HUES64 (cell line): ENCODE measurements around the gene COX10.

Experiments used
- H3K27ac ChIP-seq: 2 replicates; pipeline ENCODE4 v1.7.0; 2013; ENCODE audit warnings: low read depth, low read length, inconsistent platforms
- H3K27me3 ChIP-seq: 2 replicates; pipeline ENCODE4 v1.6.1; 2013; ENCODE audit warnings: mild to moderate bottlenecking, low read length; ENCODE audit not compliant: insufficient read depth
- H3K36me3 ChIP-seq: 2 replicates; pipeline ENCODE4 v1.6.1; 2013; ENCODE audit warnings: mild to moderate bottlenecking, low read length; ENCODE audit not compliant: insufficient read depth
- H3K4me1 ChIP-seq: 2 replicates; pipeline ENCODE4 v1.6.1; 2013; ENCODE audit warnings: mild to moderate bottlenecking, low read length, moderate library complexity; ENCODE audit not compliant: insufficient read depth
- H3K4me3 ChIP-seq: 2 replicates; pipeline ENCODE4 v1.5.1; 2013; ENCODE audit warnings: mild to moderate bottlenecking, low read length, moderate library complexity
- H3K9ac ChIP-seq: 2 replicates; pipeline ENCODE4 v1.6.1; 2013; ENCODE audit warnings: mild to moderate bottlenecking, low read depth, low read length
- H3K9me3 ChIP-seq: 2 replicates; pipeline ENCODE4 v1.6.1; 2013; ENCODE audit warnings: low read depth, low read length; ENCODE audit not compliant: insufficient read depth
- WGBS: fragments of 150-250, 120-280 bp; methylation state at CpG from one replicate; pipeline ENCODE4 v1.1.7; 2013; ENCODE audit warnings: missing lambda C conversion rate; 5-methylcytosine and 5-hydroxymethylcytosine counted together

The COX10 gene

DNA sequence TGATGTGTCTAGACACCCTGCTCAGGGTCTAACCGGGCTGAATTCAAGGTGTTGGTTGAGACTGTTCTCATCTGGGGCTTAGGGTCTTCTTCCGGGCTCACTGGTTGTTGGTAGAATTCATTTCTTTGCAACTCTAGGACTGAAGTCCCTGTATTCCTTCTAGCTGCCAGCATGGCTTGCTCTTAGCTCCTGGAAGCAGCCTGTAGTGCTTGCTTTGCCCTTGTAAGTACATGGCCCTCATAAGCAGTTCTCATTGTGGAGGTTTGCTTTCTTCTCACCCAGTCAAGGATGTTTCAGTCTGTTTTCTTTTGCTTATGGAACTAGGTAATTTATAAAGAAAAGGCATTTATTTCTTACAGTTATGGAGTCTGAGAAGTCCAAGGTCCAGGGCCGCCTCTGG, 26.3 kb downstream of the COX10 start:
- H3K36me3 ChIP-seq = no peaks in the 10 kb centered on the region
- H3K9me3 ChIP-seq = no peaks in the 10 kb centered on the region
- no peak overlapping the region for H3K9ac ChIP-seq
- 96% methylated on average over 3 of the region's 3 CpGs for WGBS
- peaks cover 13% of the 10 kb centered on the region for H3K4me1 ChIP-seq
- no peaks in the 10 kb centered on the region for H3K27me3 ChIP-seq
- no peak overlapping the region for H3K4me3 ChIP-seq
- H3K27ac ChIP-seq = no peak overlapping the region

DNA sequence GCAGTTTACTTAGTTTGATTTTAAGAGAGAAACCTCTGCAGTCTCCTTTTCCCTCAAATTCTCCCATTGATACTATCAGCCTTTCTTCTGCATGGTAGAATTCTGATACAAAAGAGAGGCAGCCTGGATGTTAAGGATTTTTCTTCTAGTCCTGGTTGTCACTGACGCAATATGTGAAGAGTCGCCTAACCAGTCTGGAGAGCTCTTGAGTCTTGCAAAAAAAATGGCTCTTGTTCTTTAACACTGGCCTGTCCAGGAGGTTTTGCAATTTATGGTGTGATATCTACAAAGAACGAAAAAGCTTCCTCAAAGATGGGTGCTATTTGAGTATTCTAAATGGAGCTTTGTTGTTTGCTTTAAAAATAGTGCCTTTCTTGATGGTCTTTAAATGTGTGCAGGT, 28.9 kb downstream of the COX10 start:
- no peak overlapping the region for H3K9ac ChIP-seq
- H3K4me3 ChIP-seq = no peak overlapping the region
- H3K4me1 ChIP-seq = peaks cover 13% of the 10 kb centered on the region
- H3K27ac ChIP-seq = no peak overlapping the region
- no peaks in the 10 kb centered on the region for H3K9me3 ChIP-seq
- no peaks in the 10 kb centered on the region for H3K27me3 ChIP-seq
- WGBS = 91% methylated on average over 3 of the region's 3 CpGs
- H3K36me3 ChIP-seq = peaks cover 13% of the 10 kb centered on the region

DNA sequence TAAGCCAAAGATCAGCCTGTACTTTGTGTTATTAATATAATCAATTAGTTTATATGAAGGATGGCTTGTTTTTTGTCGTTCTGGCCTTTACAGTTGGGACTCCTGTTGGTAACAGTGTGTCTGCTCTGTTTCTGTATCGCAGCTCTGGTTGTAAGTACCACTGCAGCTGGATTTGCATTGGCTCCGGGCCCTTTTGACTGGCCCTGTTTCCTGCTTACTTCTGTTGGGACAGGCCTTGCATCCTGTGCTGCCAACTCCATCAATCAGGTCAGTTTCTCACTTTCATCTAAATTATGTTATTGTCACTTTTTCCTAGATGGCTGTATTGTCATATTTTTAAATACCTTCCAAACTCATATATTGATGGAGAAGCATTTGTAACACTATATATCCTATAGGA, 32.7 kb downstream of the COX10 start:
- WGBS = 93% methylated on average over 3 of the region's 3 CpGs

DNA sequence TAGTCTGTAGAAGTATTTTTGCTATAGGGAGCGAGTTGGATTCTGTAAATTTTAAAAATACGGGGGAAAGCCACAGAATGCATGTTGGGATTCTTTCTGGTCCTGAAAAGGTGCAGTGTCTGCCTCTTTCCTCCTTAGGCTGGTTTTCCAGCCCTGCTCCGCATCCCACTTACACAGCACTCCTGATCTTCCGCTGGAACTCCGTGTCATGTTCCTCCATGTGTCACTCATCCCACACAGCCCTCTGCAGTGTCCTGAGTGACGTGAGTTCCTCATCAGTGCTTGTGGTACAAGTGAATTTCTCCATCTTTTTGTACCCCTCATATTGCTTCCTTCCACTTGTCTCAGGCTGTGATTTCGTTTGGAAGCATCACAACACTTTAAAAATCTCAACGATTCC, 34.5 kb downstream of the COX10 start:
- H3K27me3 ChIP-seq = no peaks in the 10 kb centered on the region
- no peak overlapping the region for H3K27ac ChIP-seq
- H3K9ac ChIP-seq = no peak overlapping the region
- H3K4me1 ChIP-seq = no peaks in the 10 kb centered on the region
- H3K36me3 ChIP-seq = peaks cover 21% of the 10 kb centered on the region
- H3K4me3 ChIP-seq = no peak overlapping the region
- 94% methylated on average over 7 of the region's 8 CpGs for WGBS
- H3K9me3 ChIP-seq = no peaks in the 10 kb centered on the region

More for the DNA sequence above, 32.7 kb downstream of the COX10 start:
- Histone ChIP-seq H3K9me3 (no peaks in the 10 kb centered on the region), H3K4me1 (peaks cover 8% of the 10 kb centered on the region; the same call in 1 of the 2 replicates), H3K4me3 (no peak overlapping the region), H3K27me3 (no peaks in the 10 kb centered on the region), H3K9ac (no peak overlapping the region), H3K27ac (no peak overlapping the region), H3K36me3 (peaks cover 21% of the 10 kb centered on the region)

DNA sequence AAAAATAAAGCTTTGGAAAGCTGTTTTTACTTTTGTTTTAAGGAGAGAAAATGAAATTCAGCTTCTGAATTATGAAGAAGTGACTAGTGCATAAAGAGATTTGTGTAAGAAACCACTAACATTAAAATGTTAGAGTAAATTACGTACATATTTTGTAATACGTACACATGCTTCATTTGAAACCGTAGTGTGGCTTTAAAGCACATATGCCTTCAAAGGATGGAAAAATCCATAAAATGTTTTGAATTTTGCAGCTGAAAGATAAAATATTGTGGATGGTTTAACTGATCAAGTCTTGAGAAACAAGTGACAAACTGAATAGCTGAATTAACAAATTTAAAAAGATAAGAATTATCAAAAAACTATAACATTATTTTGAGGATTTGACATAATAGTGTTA, 35.4 kb downstream of the COX10 start:
- no peak overlapping the region for H3K9ac ChIP-seq
- H3K36me3 ChIP-seq = peaks cover 21% of the 10 kb centered on the region
- no peaks in the 10 kb centered on the region for H3K4me1 ChIP-seq
- H3K9me3 ChIP-seq = no peaks in the 10 kb centered on the region
- H3K27me3 ChIP-seq = no peaks in the 10 kb centered on the region
- H3K4me3 ChIP-seq = no peak overlapping the region
- WGBS = 66% methylated on average over 3 of the region's 3 CpGs
- no peak overlapping the region for H3K27ac ChIP-seq

DNA sequence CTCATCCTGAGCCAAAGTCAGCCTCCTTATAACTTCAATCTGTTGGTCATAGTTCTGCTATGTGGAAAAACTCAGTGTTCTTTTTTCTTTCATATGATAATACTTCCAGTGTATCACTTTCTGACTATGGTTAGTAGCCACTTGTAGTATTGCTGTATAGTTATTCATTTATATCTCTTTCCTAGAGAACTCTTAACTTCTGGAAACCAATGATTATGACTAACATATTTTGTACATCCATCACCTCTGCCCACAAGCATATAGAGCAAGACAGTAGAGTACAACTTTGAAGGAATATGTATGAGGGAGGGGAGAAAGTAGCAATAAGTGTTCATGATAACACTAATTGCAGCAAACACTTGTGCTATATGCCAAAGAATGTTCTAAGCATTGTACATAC, 38.6 kb downstream of the COX10 start:
- H3K27ac ChIP-seq = no peak overlapping the region
- H3K4me1 ChIP-seq = peaks cover 27% of the 10 kb centered on the region
- no peaks in the 10 kb centered on the region for H3K27me3 ChIP-seq
- no peaks in the 10 kb centered on the region for H3K9me3 ChIP-seq
- H3K36me3 ChIP-seq = peaks cover 8% of the 10 kb centered on the region
- no peak overlapping the region for H3K9ac ChIP-seq
- H3K4me3 ChIP-seq = no peak overlapping the region

- WGBS = 93% methylated on average over 2 of the region's 2 CpGs
- Histone ChIP-seq H3K9ac (no peak overlapping the region), H3K9me3 (no peaks in the 10 kb centered on the region), H3K36me3 (no peaks in the 10 kb centered on the region), H3K27ac (no peak overlapping the region), H3K4me1 (peaks cover 27% of the 10 kb centered on the region), H3K27me3 (no peaks in the 10 kb centered on the region), H3K4me3 (no peak overlapping the region)
Observed at GRCh38 chr17:14112407-14112806, 43.1 kb downstream of the COX10 start.

- H3K9ac ChIP-seq = no peak overlapping the region
- no peak overlapping the region for H3K4me3 ChIP-seq
- no peaks in the 10 kb centered on the region for H3K36me3 ChIP-seq
- H3K27me3 ChIP-seq = no peaks in the 10 kb centered on the region
- no peak overlapping the region for H3K27ac ChIP-seq
- H3K9me3 ChIP-seq = no peaks in the 10 kb centered on the region
- WGBS = 89% methylated on average over 1 of the region's 1 CpG
- H3K4me1 ChIP-seq = peaks cover 27% of the 10 kb centered on the region
Observed at GRCh38 chr17:14113137-14113536, 43.8 kb downstream of the COX10 start.

DNA sequence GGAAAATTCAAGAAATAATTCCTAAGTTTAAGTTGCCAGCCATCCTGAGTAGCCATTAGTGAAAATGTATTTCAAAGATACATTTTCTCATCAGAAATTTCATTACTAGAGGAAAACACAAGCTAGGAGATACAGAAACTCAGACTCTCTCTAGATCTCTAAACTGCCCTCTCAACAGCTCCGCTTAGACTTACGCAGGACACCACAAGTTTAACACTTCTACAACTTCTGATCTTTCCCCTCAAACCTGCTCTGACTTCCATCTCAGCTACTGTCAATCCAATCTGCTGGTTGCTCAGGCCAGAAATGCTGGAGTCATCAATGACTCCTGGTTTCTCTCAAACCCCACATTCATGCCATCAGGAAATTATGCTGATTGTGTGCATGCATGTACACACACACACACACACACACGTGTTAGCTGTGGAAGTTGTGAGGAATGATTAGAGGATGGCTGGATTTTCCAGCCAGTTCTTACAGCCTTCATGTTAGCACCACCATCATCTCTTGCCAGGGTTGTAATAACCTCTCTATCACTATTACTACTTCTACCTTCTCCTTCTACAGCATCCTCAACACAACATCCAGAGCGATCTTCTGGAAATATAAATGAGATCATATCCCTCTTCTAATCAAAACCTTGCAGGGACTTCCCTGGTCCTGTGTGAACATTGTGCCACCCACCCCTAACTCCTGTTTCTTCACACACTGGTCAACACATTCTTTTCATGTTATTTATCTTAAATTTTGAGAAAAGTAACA, 47.1 kb downstream of the COX10 start:
- WGBS = 92% methylated on average over 3 of the region's 4 CpGs
- H3K36me3 ChIP-seq = no peaks in the 10 kb centered on the region
- H3K9ac ChIP-seq = no peak overlapping the region
- no peaks in the 10 kb centered on the region for H3K27me3 ChIP-seq
- H3K27ac ChIP-seq = no peak overlapping the region
- peaks cover 13% of the 10 kb centered on the region for H3K4me1 ChIP-seq
- H3K4me3 ChIP-seq = no peak overlapping the region
- H3K9me3 ChIP-seq = no peaks in the 10 kb centered on the region

- Histone ChIP-seq H3K9me3 (no peaks in the 10 kb centered on the region), H3K4me3 (no peak overlapping the region), H3K4me1 (peaks cover 4% of the 10 kb centered on the region; the same call in 1 of the 2 replicates), H3K27me3 (no peaks in the 10 kb centered on the region), H3K36me3 (no peaks in the 10 kb centered on the region), H3K9ac (no peak overlapping the region), H3K27ac (no peak overlapping the region)
- 98% methylated on average over 2 of the region's 2 CpGs for WGBS
Observed at GRCh38 chr17:14118951-14119350, 49.6 kb downstream of the COX10 start.

- Histone ChIP-seq H3K4me3 (no peak overlapping the region), H3K9me3 (no peaks in the 10 kb centered on the region), H3K27ac (no peak overlapping the region), H3K9ac (no peak overlapping the region), H3K36me3 (no peaks in the 10 kb centered on the region), H3K4me1 (peaks cover 7% of the 10 kb centered on the region; the same call in 1 of the 2 replicates), H3K27me3 (no peaks in the 10 kb centered on the region)
- WGBS = 96% methylated on average over 3 of the region's 3 CpGs
Observed at GRCh38 chr17:14119546-14119945, 50.2 kb downstream of the COX10 start.

GRCh38 chr17:14121952-14122351, 52.6 kb downstream of the COX10 start:
- WGBS = 93% methylated on average over 6 of the region's 6 CpGs
- no peaks in the 10 kb centered on the region for H3K36me3 ChIP-seq
- H3K4me1 ChIP-seq = peaks cover 27% of the 10 kb centered on the region
- no peak overlapping the region for H3K4me3 ChIP-seq
- H3K9me3 ChIP-seq = no peaks in the 10 kb centered on the region
- no peaks in the 10 kb centered on the region for H3K27me3 ChIP-seq
- H3K9ac ChIP-seq = no peak overlapping the region
- H3K27ac ChIP-seq = no peak overlapping the region
